Measurements from ENCODE around the gene ANLN.

- TF ChIP-seq, protein P1, sequence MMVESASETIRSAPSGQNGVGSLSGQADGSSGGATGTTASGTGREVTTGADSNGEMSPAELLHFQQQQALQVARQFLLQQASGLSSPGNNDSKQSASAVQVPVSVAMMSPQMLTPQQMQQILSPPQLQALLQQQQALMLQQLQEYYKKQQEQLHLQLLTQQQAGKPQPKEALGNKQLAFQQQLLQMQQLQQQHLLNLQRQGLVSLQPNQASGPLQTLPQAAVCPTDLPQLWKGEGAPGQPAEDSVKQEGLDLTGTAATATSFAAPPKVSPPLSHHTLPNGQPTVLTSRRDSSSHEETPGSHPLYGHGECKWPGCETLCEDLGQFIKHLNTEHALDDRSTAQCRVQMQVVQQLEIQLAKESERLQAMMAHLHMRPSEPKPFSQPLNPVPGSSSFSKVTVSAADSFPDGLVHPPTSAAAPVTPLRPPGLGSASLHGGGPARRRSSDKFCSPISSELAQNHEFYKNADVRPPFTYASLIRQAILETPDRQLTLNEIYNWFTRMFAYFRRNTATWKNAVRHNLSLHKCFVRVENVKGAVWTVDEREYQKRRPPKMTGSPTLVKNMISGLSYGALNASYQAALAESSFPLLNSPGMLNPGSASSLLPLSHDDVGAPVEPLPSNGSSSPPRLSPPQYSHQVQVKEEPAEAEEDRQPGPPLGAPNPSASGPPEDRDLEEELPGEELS (CRISPR knock-in tag; IDR thresholded peaks at IDR 0.05), result no peak
- TF ChIP-seq, protein P2, sequence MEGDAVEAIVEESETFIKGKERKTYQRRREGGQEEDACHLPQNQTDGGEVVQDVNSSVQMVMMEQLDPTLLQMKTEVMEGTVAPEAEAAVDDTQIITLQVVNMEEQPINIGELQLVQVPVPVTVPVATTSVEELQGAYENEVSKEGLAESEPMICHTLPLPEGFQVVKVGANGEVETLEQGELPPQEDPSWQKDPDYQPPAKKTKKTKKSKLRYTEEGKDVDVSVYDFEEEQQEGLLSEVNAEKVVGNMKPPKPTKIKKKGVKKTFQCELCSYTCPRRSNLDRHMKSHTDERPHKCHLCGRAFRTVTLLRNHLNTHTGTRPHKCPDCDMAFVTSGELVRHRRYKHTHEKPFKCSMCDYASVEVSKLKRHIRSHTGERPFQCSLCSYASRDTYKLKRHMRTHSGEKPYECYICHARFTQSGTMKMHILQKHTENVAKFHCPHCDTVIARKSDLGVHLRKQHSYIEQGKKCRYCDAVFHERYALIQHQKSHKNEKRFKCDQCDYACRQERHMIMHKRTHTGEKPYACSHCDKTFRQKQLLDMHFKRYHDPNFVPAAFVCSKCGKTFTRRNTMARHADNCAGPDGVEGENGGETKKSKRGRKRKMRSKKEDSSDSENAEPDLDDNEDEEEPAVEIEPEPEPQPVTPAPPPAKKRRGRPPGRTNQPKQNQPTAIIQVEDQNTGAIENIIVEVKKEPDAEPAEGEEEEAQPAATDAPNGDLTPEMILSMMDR (IDR thresholded peaks at IDR 0.05), result no peak
- TF ChIP-seq MAX (CRISPR knock-in tag; IDR thresholded peaks at IDR 0.05) (no peak), ZNF423 (CRISPR knock-in tag; IDR thresholded peaks at IDR 0.05) (no peak), ZNF512 (CRISPR knock-in tag; IDR thresholded peaks at IDR 0.05; ENCODE audit: borderline replicate concordance) (no peak), NFYB (CRISPR knock-in tag; conservative IDR thresholded peaks at IDR 0.05; ENCODE audit: low read depth) (no peak), KAT7 (CRISPR knock-in tag; IDR thresholded peaks at IDR 0.05; ENCODE audit: borderline replicate concordance) (no peak), ZMAT4 (CRISPR knock-in tag; IDR thresholded peaks at IDR 0.05) (no peak), AFF4 (CRISPR knock-in tag; IDR thresholded peaks at IDR 0.05; ENCODE audit: borderline replicate concordance) (no peak), ZNF317 (CRISPR knock-in tag; IDR thresholded peaks at IDR 0.05; ENCODE audit: borderline replicate concordance, low read depth) (no peak), PRRX2 (CRISPR knock-in tag; IDR thresholded peaks at IDR 0.05) (no peak), TCF7 (CRISPR knock-in tag; IDR thresholded peaks at IDR 0.05; ENCODE audit: low read depth) (no peak), ZNF232 (CRISPR knock-in tag; IDR thresholded peaks at IDR 0.05) (no peak)
Observed at GRCh38 chr7:36474283-36475010, 84.8 kb downstream of the ANLN start.

Measured in WTC11 (cell line).